Activated CD4-positive, alpha-beta T cell treated with anti-CD3 and anti-CD28 coated beads, Interleukin-2, amount 10 ng/mL, durations not matched to agents 7 days and 5 days (primary cell): ENCODE data around the gene SPATS2. TPM values are rescaled to one million over a fixed set of nuclear protein-coding genes. Genes with fewer than 3 reads are reported as not detected.

ENCODE experiments used
- total RNA-seq, 2 experiments: library from RNA; stranded (reverse); gene quantifications; one replicate each; pipeline ENCODE4 v1.2.3, GENCODE V29; 2021

SPATS2 gene
- total RNA-seq, 2 experiments from 2014 or later: 12.8 to 20.3 TPM

Other genes starting within 250 kb of the SPATS2 start
- gene TUBA1B, start 236.1 kb upstream of the SPATS2 start, total RNA-seq: 1,000 to 10,000 TPM; 2,153 to 2,254 TPM
- gene TUBA1A, start 178.4 kb upstream of the SPATS2 start, total RNA-seq: 100 to 1,000 TPM in 1 of 2 experiments, 10 to 100 TPM in 1; 94.8 to 109 TPM
- gene TUBA1C, start 102.4 kb upstream of the SPATS2 start, total RNA-seq: 100 to 1,000 TPM; 246 to 278 TPM
- gene PRPH, start 72.3 kb upstream of the SPATS2 start, total RNA-seq: not detected
- 100 to 1,000 TPM; 111 to 115 TPM for gene TROAP, start 44.2 kb upstream of the SPATS2 start, total RNA-seq
- not detected for gene C1QL4, start 30.3 kb upstream of the SPATS2 start, total RNA-seq
- gene DNAJC22, start 20.6 kb upstream of the SPATS2 start, total RNA-seq: not detected
- 1 to 10 TPM; 1.9 to 2.3 TPM for gene KCNH3, start 171.6 kb downstream of the SPATS2 start, total RNA-seq
- gene MCRS1, start 200.7 kb downstream of the SPATS2 start, total RNA-seq: 10 to 100 TPM; 85.3 to 89.2 TPM
- gene FAM186B, start 238.2 kb downstream of the SPATS2 start, total RNA-seq: under 1 TPM; 0.15 TPM